GM19395 (cell line): ENCODE data around the gene MSANTD2.

Experiments
- ATAC-seq: cut with Tn5 transposase; IDR thresholded peaks from one replicate; pipeline ENCODE4 v1.9.1; 2021; ENCODE audit warnings: mild to moderate bottlenecking, moderate library complexity; ENCODE audit not compliant: unreplicated experiment

The MSANTD2 gene

GRCh38 chr11:124821995-124822730 lies 22.0 kb upstream of the MSANTD2 start:
- no peak for ATAC-seq

GRCh38 chr11:124817036-124817435 lies 16.8 kb upstream of the MSANTD2 start:
- no peak for ATAC-seq

GRCh38 chr11:124814739-124815138 lies 14.5 kb upstream of the MSANTD2 start:
- no peak for ATAC-seq

GRCh38 chr11:124812876-124813275 lies 12.7 kb upstream of the MSANTD2 start:
- ATAC-seq, result no peak

GRCh38 chr11:124811399-124812125 lies 11.4 kb upstream of the MSANTD2 start:
- ATAC-seq, result no peak

GRCh38 chr11:124807660-124808270 lies 7.6 kb upstream of the MSANTD2 start:
- no peak for ATAC-seq

GRCh38 chr11:124807201-124807600 lies 7.0 kb upstream of the MSANTD2 start:
- no peak for ATAC-seq

GRCh38 chr11:124804884-124805283 lies 4.7 kb upstream of the MSANTD2 start:
- ATAC-seq, result no peak

GRCh38 chr11:124801636-124802312 lies 1.6 kb upstream of the MSANTD2 start:
- no peak for ATAC-seq

- ATAC-seq, result no peak
These were observed 808 bp upstream of the MSANTD2 start for GRCh38 chr11:124801014-124801413.

- ATAC-seq, result peak; percentile 47
These were observed 619 bp downstream of the MSANTD2 start for GRCh38 chr11:124799348-124800225.

- ATAC-seq, result peak; percentile 36
These were observed 1.2 kb downstream of the MSANTD2 start for GRCh38 chr11:124798991-124799347.

GRCh38 chr11:124796312-124796711 lies 3.9 kb downstream of the MSANTD2 start:
- ATAC-seq, result no peak

GRCh38 chr11:124793466-124794278 lies 6.5 kb downstream of the MSANTD2 start:
- peak; percentile 65 for ATAC-seq

- peak; percentile 79 for ATAC-seq
These were observed 8.4 kb downstream of the MSANTD2 start for GRCh38 chr11:124791626-124792341.

- no peak for ATAC-seq
These were observed 11.7 kb downstream of the MSANTD2 start for GRCh38 chr11:124788521-124788920.

- no peak for ATAC-seq
These were observed 16.2 kb downstream of the MSANTD2 start for GRCh38 chr11:124784051-124784450.

- ATAC-seq, result no peak
These were observed 17.2 kb downstream of the MSANTD2 start for GRCh38 chr11:124783002-124783401.

- ATAC-seq, result no peak
These were observed 20.6 kb downstream of the MSANTD2 start for GRCh38 chr11:124779568-124779967.
